ENCODE results near the gene SEMA3E.

DNA sequence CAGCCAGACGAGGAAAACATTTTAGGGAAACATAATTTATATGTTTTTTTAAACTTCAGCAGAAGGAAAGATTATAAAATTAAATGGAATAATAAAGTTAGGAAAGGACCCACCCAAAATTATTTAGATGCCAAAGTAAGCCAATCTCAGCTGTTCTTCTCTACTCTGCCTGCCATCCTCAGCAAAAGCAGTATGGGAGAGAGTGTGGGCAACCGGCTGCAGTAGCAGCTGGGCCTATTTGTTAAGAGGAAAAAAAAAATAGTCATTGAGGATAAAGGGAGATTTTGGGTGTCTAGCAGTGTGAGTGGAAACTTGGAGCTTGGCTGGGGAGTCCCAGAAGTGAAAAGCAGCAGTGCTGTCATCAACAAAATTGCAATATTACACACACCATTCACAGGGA, 15.4 kb downstream of the SEMA3E start:
- TF ChIP-seq POLR2A (IDR thresholded peaks at IDR 0.05; ENCODE audit: low read depth, low read length): no peak
- TF ChIP-seq POLR2AphosphoS5 (IDR thresholded peaks at IDR 0.05; ENCODE audit: low read depth, low read length): no peak

All from GM12891 (cell line).